Activated CD4-positive, alpha-beta T cell treated with anti-CD3 and anti-CD28 coated beads for 4 hours (primary cell): Measurements from ENCODE around the gene USF2.
"Not testable (repeated sequence)": the region's sequence is repeated elsewhere in the genome, so short reads cannot be mapped to it uniquely, and the experiment has no call there.

Source experiments
- DNase-seq, 2 donors: peaks; one replicate each; pipeline ENCODE4 v3.0.0-alpha.2; 2020

Gene USF2

DNA sequence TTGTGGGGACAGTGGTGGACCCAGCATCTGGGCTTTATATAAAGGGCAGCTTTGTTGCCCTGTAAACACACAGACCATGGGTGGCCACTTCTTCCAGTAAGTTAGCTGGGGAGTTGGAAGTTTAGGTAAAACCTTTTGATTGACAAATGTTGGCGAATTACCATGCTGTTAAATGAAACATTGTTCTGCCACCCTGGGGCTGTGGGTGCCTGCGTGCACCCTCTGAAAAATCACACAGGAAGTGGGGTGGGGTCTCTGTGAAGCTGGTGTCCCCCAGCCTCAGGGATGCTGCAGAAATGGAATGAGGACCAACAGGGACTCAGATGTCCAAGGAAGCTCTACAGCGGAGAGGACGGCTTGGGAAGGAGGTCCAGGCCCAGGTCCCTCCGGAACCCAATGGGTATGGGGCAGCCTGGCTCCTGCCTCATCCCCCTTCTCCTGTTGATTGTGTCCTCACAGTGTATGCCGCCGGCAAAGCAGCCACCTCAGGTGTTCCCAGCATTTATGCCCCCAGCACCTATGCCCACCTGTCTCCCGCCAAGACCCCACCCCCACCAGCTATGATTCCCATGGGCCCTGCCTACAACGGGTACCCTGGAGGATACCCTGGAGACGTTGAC lies 2.8 kb upstream of the USF2 start:
- DNase-seq: no peak

DNA sequence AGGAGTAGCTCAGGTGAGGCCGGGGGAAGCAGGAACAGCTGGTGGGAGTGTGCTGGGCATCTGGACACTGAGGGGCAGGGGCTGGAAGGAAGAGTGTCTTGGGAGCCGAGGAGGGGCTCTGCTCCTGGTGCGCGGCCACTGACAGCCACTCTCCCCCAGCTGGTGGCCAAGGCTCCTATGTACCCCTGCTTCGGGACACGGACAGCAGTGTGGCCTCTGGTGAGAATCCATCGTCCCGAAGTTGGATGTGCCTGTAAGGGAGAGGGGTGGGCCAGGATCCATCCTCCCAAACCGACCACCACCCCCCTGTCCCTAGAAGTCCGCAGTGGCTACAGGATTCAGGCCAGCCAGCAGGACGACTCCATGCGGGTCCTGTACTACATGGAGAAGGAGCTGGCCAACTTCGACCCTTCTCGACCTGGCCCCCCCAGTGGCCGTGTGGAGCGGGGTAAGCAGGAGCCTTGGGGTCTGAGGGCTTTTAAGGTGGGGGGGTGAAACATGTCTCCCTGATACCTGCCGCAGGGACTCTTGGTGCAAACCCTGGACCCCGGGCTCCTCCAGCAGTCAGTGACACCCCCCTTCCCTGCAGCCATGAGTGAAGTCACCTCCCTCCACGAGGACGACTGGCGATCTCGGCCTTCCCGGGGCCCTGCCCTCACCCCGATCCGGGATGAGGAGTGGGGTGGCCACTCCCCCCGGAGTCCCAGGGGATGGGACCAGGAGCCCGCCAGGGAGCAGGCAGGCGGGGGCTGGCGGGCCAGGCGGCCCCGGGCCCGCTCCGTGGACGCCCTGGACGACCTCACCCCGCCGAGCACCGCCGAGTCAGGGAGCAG lies 2.0 kb upstream of the USF2 start:
- DNase-seq: no peak

DNA sequence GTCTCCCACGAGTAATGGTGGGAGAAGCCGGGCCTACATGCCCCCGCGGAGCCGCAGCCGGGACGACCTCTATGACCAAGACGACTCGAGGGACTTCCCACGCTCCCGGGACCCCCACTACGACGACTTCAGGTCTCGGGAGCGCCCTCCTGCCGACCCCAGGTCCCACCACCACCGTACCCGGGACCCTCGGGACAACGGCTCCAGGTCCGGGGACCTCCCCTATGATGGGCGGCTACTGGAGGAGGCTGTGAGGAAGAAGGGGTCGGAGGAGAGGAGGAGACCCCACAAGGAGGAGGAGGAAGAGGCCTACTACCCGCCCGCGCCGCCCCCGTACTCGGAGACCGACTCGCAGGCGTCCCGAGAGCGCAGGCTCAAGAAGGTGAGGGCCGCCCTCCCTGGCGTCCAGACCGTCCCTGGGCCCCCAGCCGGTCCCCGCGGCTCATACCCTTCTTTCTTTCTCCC lies 1.4 kb upstream of the USF2 start:
- peak; percentile 53 to 58 for DNase-seq

DNA sequence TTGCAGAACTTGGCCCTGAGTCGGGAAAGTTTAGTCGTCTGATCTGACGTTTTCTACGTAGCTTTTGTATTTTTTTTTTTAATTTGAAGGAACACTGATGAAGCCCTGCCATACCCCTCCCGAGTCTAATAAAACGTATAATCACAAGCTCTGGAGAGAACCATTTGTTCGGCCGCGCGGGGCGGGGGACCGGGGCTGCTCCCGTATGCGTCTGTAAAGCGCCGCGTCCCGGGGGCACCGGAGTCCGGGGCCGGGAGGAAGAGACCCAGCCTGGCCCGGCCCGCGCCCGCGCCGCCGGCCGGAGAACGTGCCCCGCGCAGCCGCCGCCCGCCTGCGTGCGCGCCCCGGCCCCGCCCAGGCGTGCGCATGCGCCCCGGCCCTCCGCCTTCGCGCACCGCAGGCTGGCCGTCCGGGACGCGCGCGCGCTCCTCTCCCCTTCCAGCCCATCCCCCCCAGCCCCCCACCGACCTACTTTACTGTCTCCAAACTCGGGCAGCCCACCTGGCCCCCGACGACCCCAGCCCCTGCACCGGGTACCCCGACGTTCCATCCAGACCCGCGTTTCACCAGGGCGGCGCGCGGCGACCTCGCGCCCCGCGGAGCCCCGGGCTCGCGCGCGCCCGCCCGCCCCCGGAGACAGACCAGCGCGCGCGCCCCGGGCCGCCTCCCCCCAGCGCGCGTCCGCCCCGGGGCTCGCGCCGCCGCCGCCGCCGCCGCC lies 785 bp upstream of the USF2 start:
- peak; percentile 63 to 75 for DNase-seq

DNA sequence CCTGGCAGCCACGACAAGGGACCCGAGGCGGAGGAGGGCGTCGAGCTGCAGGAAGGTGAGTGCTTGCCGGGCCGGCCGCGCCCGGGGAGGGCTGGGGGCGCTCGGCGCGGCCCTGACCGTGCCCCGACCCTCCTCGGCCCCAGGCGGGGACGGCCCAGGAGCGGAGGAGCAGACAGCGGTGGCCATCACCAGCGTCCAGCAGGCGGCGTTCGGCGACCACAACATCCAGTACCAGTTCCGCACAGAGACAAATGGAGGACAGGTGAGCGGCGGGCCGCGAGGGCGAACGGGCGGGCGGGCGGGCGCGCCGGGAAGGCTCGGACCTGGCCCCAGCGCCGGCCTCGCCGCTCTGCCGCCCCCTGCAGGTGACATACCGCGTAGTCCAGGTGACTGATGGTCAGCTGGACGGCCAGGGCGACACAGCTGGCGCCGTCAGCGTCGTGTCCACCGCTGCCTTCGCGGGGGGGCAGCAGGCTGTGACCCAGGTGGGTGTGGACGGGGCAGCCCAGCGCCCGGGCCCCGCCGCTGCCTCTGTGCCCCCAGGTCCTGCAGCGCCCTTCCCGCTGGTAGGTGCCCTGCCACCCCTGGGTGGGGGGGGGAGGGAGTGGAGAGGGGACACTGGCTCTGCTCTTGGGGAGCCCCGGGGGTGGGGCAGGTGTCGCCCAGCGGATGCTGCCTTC lies 816 bp downstream of the USF2 start:
- DNase-seq: peak; percentile 70 to 77

DNA sequence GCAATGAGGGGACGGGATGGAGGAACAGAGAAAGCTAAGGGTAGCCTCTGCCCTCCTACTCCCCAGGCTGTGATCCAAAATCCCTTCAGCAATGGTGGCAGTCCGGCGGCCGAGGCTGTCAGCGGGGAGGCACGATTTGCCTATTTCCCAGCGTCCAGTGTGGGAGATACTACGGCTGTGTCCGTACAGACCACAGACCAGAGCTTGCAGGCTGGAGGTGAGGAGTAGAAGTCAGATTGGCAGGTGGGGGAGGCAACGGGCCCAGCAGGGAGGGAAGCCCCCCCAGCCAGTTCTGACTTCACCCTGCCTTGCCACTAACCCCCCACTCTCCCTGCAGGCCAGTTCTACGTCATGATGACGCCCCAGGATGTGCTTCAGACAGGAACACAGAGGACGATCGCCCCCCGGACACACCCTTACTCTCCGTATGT lies 1.6 kb downstream of the USF2 start:
- no peak for DNase-seq

DNA sequence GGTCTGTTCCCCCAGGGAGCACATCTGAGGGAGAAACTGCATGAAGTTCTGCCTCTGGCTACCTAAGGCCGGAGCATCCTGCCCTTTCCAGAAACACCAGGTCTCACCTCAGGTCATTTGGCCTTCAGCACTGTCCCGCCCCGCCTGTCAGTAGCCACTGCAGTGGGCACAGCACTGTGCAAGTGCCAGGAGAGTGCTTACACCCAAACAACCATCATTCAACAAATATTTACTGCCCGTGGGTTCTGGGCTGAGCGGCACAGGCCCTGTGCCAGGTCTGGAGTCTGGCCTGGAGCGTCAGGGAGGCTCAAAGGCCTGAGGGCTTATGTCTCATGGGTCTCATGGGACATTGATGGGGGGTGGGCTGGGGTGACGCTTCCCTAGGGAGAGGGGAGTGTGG lies 2.8 kb downstream of the USF2 start:
- no peak for DNase-seq

DNA sequence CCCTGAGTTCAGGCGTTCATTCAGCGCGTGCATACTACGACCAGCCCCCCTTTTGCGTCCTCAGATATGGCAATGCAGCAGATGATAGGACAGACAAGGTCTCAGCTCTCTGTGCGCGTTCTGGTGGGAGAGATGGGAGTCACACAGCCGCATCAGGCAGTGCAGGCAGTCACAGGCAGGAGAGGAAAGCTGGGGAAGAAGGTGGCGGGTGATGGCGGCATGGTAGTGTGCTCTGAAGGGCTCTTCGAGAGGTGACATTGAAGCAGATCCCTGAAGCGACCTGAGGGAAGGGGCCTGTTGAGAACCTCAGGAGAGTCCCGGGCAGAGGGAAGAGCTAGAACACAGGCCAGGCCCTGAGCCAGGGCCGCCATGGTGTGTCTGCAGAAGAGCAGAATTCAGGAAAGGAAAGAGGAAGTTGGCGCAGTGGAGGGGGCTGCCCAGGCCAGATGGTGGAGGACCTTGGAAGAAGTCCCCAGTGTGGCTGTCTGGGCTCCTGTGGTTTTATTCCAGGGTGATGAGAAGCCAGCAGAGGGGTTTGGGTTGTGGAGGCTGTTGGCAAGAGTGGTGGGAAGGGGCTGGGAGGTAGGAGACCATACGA lies 3.5 kb downstream of the USF2 start:
- no peak for DNase-seq

DNA sequence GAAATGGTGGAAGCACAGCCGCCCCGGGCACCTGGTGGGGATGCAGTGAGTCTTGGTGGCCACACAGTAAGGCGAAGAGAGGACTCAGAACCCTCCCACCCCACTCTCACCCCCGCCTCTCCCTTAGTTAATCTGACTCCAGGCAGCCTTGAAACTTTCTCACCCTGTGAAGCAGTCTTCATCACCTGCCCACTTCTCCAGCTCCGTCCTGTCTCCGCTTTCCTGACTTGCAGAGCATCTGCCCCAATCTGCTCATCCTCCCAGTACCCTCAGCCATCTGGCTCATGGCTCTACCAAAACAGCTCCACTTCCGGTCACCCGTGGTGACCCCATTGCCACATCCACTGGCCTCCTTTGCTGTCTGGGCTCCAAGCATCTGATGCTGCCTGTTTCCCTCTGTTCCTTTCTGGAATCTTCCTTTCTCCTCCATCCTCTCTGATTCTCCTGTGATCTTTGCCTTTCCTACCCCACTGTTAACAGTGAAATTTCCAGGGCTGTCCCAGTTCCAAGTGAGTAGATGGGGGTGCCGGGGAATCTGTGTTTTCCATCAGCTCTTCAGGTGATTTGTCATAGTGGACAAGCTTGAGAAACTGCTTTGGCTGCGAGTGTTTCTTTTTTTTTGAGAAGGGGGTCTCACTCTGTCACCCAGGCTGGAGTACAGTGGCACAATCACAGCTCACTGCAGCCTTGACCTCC lies 4.3 kb downstream of the USF2 start:
- DNase-seq: no peak

DNA sequence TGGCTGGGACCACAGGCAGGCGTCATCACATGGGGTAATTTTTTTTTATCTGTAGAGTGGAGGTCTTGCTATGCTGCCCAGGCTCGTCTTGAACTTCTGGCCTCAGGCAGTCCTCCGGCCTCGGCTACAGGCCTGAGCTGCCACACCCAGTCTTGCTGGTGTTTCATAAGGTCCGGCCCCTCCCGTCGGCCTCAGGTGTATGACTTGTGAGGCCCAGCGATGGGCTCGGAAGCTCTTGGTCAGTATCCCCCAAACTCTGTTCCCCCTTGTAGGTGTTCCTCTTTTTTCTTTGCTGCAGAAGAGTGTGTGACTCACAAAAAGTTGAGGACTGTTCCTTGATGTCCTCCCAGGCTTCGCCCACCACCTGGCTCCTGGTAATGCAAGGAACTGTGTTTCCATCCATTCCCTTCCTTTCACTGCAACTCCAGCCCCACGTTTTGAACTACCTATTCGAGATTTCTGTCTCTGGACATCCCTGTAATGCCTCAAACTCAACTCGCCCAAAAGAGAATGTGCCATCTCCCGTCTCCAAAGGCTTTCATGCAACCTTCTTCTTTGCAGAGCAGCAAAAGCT lies 5.0 kb downstream of the USF2 start:
- DNase-seq: no peak

DNA sequence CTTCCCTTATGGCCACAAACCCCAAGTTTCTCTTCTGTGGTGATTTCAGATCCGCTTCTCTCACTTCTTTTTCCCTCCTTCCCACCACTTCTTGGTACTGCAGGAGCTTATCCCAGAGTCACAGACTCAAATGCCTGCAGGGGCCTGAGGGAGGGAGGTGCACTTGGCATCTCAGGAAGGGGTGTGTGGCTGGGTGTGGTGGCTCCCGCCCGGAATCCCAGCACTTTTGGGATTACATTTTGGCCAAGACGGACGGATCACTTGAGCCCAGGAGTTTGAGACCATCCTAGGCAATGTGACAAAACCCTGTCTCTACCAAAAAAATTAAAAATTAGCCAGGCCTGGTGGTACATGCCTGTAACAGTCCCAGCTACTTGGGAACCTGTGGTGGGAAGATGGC lies 5.6 kb downstream of the USF2 start:
- DNase-seq: no peak

DNA sequence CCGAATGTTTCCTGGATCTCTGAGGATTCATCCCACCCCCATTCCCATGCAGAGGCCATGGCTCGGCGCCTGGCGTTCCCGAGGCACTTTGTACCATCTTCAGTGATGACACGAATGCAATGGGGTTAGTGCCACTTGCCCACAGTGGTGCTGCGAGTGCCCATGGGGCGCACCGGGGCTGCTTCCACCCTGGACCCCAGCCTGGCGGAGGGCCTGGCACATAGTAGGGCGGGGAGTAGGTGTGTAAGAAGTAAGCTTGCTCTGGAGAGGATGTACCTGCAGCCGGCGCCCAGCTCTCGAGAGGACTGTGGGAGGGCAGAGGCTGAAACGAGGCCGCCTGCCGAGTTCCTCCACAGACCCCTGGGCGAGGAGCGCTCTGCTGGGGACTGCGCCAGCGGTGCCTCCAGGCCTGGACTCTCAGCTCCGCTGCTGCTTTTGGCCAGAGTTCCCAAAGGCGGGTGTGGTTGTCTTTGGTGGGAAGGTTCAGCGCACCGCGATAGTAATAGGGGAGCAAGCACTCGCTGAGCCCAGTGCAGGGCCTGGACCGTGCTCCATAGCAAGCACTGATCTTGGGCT lies 8.0 kb downstream of the USF2 start:
- no peak for DNase-seq

DNA sequence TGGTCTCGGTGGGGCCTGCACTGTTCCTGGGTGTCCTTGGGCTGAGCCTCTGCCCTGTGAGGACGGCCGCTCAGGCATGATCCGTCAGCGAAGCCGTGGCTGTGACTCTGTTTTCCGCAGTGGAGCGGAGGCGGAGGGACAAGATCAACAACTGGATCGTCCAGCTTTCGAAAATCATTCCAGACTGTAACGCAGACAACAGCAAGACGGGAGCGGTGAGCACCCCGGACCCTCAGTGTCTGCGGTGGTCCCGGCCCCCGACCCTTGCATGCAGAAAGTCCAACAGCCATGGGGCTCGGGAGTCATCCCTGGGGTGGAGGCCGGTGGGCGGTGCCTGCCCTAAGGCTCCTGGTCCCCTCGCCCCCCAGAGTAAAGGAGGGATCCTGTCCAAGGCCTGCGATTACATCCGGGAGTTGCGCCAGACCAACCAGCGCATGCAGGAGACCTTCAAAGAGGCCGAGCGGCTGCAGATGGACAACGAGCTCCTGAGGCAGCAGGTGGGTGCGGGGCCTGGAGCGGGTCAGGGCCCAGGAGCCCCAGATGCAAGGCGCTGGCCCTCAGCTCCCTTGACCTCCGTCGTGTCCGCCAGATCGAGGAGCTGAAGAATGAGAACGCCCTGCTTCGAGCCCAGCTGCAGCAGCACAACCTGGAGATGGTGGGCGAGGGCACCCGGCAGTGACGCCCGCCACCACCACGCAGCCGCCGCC lies 10.0 kb downstream of the USF2 start:
- no peak for DNase-seq

DNA sequence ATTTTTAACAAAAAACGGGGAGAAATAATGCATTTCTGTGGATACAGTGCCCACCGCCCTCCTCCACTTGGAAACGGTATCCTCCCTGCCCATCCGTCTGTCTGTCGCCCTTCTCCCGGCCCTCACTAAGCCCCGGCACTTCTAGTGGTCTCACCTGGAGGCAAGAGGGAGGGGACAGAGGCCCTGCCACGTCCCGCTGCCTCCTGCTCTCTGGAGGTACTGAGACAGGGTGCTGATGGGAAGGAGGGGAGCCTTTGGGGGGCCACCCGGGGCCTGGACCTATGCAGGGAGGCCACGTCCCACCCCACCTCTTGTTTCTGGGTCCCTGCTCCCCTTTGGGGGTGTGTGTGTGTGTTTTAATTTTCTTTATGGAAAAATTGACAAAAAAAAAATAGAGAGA lies 10.6 kb downstream of the USF2 start:
- DNase-seq: no peak

DNA sequence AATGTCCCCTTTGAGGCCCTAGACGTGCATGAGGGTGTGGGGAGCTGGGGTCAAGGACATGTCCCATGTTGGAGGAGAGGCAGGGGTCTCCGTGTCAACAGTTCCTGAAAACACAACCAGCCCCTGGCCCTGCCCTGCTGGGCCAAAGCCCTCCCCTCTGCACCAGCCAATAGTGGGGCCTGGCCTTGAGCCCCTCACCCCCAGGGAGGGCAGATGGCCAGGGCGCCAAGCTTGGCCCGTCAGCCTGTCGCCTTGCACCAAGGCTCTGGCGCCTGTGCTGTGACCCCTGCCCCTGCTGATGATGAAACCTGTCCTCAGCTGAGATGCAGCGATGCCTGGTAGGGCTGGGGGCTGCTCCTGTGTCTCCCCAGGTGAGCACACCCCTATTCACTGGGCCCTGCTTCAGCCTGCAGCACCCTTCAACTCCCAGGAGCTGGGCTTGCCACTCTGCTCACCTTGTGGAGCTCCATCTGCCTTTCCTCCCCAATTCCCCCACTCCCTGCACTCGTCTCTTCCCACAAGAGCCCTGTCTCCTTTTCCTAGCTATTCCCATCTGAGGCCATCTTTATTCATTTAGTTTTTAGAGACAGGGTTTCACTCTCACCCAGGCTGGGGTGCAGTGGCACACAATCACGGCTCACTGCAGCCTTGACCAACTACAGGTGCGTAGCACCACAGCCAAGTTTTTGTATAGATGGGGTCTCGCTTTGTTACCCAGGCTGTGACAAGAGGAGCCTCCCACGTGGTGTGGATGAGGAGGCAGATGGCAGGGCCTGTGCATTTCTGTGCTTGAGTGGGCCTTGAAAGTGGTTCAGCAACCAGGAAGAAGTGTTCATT lies 11.4 kb downstream of the USF2 start:
- DNase-seq: no peak

DNA sequence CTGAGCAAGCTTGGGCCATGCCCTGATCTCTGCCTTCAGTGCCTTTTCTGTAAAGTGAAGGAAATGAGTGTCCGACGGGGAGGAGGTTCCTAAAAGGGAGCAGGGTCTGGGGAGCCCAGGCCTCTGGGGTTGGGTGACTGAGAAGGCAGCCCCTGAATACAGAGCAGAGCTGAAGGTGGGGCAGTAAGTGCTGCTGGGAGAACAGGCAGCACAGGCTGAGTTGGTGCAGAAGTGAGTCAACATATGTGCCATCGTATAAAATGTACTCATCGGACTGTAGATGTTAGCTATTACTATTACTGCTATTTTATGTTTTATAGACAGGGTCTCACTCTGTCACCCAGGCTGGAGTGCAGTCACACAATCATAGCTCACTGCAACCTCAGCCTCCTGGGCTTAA lies 12.5 kb downstream of the USF2 start:
- no peak for DNase-seq

DNA sequence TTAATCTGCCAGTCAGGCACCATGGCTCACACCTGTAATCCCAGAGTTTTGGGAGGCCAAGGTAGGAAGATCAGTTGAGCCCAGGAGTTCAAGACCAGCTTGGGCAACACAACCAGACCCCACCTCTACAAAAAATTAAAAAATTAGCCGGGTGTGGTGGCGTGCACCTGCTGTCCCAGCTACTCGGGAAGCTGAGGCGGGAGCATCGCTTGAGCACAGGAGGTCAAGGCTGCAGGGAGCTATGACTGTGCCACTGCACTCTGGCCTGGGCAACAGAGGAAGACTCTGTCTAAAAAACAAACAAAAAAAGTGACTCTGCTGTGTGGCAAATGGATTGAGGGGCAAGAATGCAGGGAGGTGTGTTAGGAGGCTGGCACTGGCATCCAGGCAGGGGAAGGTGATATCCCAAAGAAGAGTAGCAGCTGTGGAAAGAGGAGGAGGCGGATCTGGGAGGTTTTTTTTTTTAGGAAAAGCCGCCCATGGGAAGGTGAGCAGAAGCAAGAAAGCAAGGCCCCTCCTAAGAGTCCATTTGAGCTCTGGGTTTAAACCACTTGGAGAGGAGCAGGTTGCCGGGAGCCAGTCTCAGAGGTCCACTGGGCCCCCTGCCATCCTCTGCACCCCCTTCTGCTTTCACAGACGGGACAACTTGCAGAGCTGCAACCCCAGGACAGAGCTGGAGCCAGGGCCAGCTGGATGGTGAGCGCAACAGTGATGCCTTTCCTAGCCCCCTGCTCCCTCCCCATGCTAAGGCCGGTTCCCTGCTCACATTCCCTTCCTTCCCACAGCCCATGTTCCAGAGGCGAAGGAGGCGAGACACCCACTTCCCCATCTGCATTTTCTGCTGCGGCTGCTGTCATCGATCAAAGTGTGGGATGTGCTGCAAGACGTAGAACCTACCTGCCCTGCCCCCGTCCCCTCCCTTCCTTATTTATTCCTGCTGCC lies 15.7 kb downstream of the USF2 start:
- DNase-seq: no peak

DNA sequence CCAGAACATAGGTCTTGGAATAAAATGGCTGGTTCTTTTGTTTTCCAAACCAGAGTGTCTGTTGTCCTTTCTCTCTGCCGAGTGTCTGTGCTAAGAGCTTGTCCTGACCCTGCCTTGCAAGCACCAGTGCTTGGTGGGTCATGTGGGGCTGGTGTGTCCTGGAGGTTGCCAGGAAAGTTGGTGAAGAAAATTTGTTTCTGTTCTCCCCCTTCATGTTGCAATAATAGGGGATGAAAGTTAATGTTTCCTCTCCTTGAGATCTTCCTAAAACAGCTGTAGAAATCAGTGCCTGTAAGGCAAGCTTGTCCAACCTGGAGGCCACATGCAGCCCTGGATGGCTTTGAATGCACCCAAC lies 16.3 kb downstream of the USF2 start:
- DNase-seq: no peak

DNA sequence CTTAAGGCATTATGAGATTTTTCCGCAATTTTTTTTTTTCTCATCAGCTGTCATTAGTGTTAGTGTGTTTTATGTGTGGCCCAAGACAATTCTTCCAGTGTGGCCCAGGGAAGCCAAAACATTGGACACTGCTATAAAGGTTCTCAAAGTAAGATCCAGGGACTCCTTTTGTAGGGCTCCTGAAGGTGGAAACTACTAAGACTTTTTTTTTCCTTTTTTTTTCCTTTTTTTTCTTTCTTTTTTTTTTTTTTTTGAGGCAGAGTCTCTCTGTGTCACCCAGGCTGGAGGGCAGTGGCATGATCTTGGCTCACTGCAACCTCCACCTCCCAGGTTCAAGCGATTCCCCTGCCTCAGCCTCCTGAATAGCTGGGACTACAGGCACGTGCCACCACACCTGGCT lies 16.7 kb downstream of the USF2 start:
- not testable (repeated sequence) for DNase-seq
